ENCODE data around the gene CACNA1A. TPM values are rescaled to one million over a fixed set of nuclear protein-coding genes. Genes with fewer than 3 reads are reported as not detected.
"Not testable (repeated sequence)": the region's sequence is repeated elsewhere in the genome, so short reads cannot be mapped to it uniquely, and the experiment has no call there.

Gene CACNA1A
- total and polyA plus RNA-seq, 8 donors: 2.4 to 42.6 (median 6.8) TPM

GRCh38 chr19:13172346-13173138 lies 333.7 kb downstream of the CACNA1A start:
- 72% methylated on average over 18 of the region's 18 CpGs for WGBS, 2 donors
- peak in 5 of 6 donors; percentile 58 to 85 (median 73) for DNase-seq
- no peaks in the 10 kb centered on the region for H3K36me3 ChIP-seq
- H3K4me3 ChIP-seq: no peak overlapping the region
- no peaks in the 10 kb centered on the region for H3K27me3 ChIP-seq
- peak overlapping the region in 3 of 4 donors; percentile 35 to 67 (median 65) for H3K27ac ChIP-seq
- no peak for FAIRE-seq
- no peaks in the 10 kb centered on the region for H3K9me3 ChIP-seq
- intact Hi-C loops (cut with DNase I): no loop called here
- peaks cover 0 to 8% (median 0%) of the 10 kb centered on the region in 3 donors for H3K4me1 ChIP-seq
- no peak for TF ChIP-seq CTCF (IDR thresholded peaks at IDR 0.05)
- peak in 3 of 4 donors; percentile 23 to 49 (median 33) for ATAC-seq

- H3K27me3 ChIP-seq: no peaks in the 10 kb centered on the region
- FAIRE-seq (no peak), ATAC-seq (no peak), DNase-seq (no peak)
- intact Hi-C loops (cut with DNase I): no loop called here
- TF ChIP-seq CTCF (IDR thresholded peaks at IDR 0.05): no peak
- H3K36me3 ChIP-seq: no peaks in the 10 kb centered on the region
- WGBS, 2 donors: 93 to 99% methylated on average over 7 of the region's 7 CpGs
- no peak overlapping the region for H3K27ac ChIP-seq
- no peaks in the 10 kb centered on the region for H3K9me3 ChIP-seq
- no peak overlapping the region for H3K4me3 ChIP-seq
- H3K4me1 ChIP-seq: peaks cover 6 to 16% (median 6%) of the 10 kb centered on the region in 3 donors
Measured at GRCh38 chr19:13171146-13171545, 335.1 kb downstream of the CACNA1A start.

- H3K27ac ChIP-seq: peak overlapping the region in 2 of 4 donors; percentile 38 to 57
- no peaks in the 10 kb centered on the region for H3K9me3 ChIP-seq
- DNase-seq (peak in 1 of 6 donors; percentile 48), ATAC-seq (peak in 2 of 4 donors; percentile 5 to 42), FAIRE-seq (no peak)
- H3K27me3 ChIP-seq: no peaks in the 10 kb centered on the region
- H3K4me3 ChIP-seq: no peak overlapping the region
- TF ChIP-seq CTCF (IDR thresholded peaks at IDR 0.05): no peak
- 40% methylated on average over 5 of the region's 5 CpGs for WGBS, 2 donors
- intact Hi-C loops (cut with DNase I): no loop called here
- H3K4me1 ChIP-seq: peaks cover 6 to 16% (median 12%) of the 10 kb centered on the region in 3 donors
- no peaks in the 10 kb centered on the region for H3K36me3 ChIP-seq
Measured at GRCh38 chr19:13169769-13170168, 336.5 kb downstream of the CACNA1A start.

GRCh38 chr19:13166151-13166550 lies 340.1 kb downstream of the CACNA1A start:
- H3K27me3 ChIP-seq; H3K4me3 ChIP-seq; H3K36me3 ChIP-seq; DNase-seq; FAIRE-seq; intact Hi-C loops (cut with DNase I); ATAC-seq; H3K9me3 ChIP-seq: not testable (repeated sequence)
- WGBS, 2 donors: 92 to 93% methylated on average over 3 of the region's 3 CpGs
- H3K4me1 ChIP-seq: peaks cover 16 to 26% (median 20%) of the 10 kb centered on the region in 3 donors
- H3K27ac ChIP-seq: peak overlapping the region in 2 of 4 donors; percentile 84 to 90

- intact Hi-C loops (cut with DNase I): no loop called here
- no peaks in the 10 kb centered on the region for H3K36me3 ChIP-seq
Measured at GRCh38 chr19:13165162-13165997, 340.9 kb downstream of the CACNA1A start.

More at GRCh38 chr19:13165162-13165997, 340.9 kb downstream of the CACNA1A start:
- no peak for FAIRE-seq
- Histone ChIP-seq H3K4me1 (peaks cover 16 to 28% (median 20%) of the 10 kb centered on the region in 3 donors), H3K9me3 (no peaks in the 10 kb centered on the region), H3K4me3 (no peak overlapping the region), H3K27ac (peak overlapping the region; percentile 90 to 97 (median 94)), H3K27me3 (no peaks in the 10 kb centered on the region)
- DNase-seq: no peak
- no peak for TF ChIP-seq CTCF (IDR thresholded peaks at IDR 0.05)
- no peak for ATAC-seq
- WGBS, 2 donors: 86 to 87% methylated on average over 19 of the region's 19 CpGs

Measured in pancreas (tissue), 10 donors.